HEK293 (cell line): ENCODE results near the gene SREBF1.

Experiments used
- CTCF ChIA-PET: fragments of 350-600 bp; formaldehyde crosslinking; extraction: SDS; loops from one replicate; lab custom pipeline; 2021; ENCODE audit warnings: antibody characterized with exemption; lab: Yijun Ruan, JAX
- POLR2A ChIA-PET: fragments of 300-600 bp; formaldehyde crosslinking; extraction: SDS; loops from one replicate; lab custom pipeline; 2020; ENCODE audit warnings: antibody characterized with exemption, inconsistent platforms; lab: Yijun Ruan, JAX
- H3K27ac ChIP-seq: fragments of 200-500 bp; sonication (Bioruptor generic); 2 replicates; pipeline ENCODE4 v1.5.1; 2014; ENCODE audit warnings: low read depth, low read length, control low read depth, inconsistent platforms; ENCODE audit errors: extremely low read depth
- H3K36me3 ChIP-seq, 2 experiments: fragments of 200-500 bp in 1 of 2; sonication (Bioruptor generic) in 1 of 2; 1 replicate in 1 of 2; 2 replicates in 1 of 2; pipeline ENCODE4 v1.5.1; 2014 to 2017; ENCODE audit warnings: inconsistent platforms in 2 of 2, low read length in 2 of 2; ENCODE audit not compliant: control insufficient read depth in 2 of 2, insufficient read depth in 1 of 2
- H3K4me1 ChIP-seq: fragments of 200-500 bp; sonication (Bioruptor generic); 2 replicates; pipeline ENCODE4 v1.5.1; 2014; ENCODE audit warnings: mild to moderate bottlenecking, low read length, inconsistent platforms; ENCODE audit not compliant: control insufficient read depth, insufficient read depth
- H3K4me3 ChIP-seq: 2 replicates; pipeline ENCODE4 v1.5.1; 2011; ENCODE audit warnings: low read depth, mild to moderate bottlenecking, control low read depth, low read length, moderate library complexity
- H3K9me3 ChIP-seq: fragments of 200-500 bp; sonication (Bioruptor generic); 2 replicates; pipeline ENCODE4 v1.5.1; 2014; ENCODE audit warnings: low read depth, low read length, inconsistent platforms; ENCODE audit not compliant: control insufficient read depth, insufficient read depth
- GLIS2 ChIP-seq: fragments of 450-650 bp; formaldehyde crosslinking; IDR thresholded peaks from 2 replicates; pipeline ENCODE4 v1.5.1; 2016; ENCODE audit warnings: missing biosample characterization, missing genetic modification characterization
- HIC1 ChIP-seq: fragments of 450-650 bp; formaldehyde crosslinking; IDR thresholded peaks from 2 replicates; pipeline ENCODE4 v1.5.1; 2016; ENCODE audit warnings: missing biosample characterization, missing genetic modification characterization
- HOXA7 ChIP-seq: sonication (generic); formaldehyde crosslinking; IDR thresholded peaks from 2 replicates; pipeline ENCODE4 v1.8.1; 2022; ENCODE audit warnings: missing genetic modification reagents, borderline replicate concordance
- KLF1 ChIP-seq: fragments of 450-650 bp; formaldehyde crosslinking; IDR thresholded peaks from 2 replicates; pipeline ENCODE4 v1.5.1; 2016; ENCODE audit warnings: missing biosample characterization, missing genetic modification characterization
- MZF1 ChIP-seq: fragments of 450-650 bp; formaldehyde crosslinking; IDR thresholded peaks from 2 replicates; pipeline ENCODE4 v1.5.1; 2017; ENCODE audit warnings: missing biosample characterization, missing genetic modification characterization, borderline replicate concordance
- WT1 ChIP-seq: fragments of 450-650 bp; formaldehyde crosslinking; IDR thresholded peaks from 2 replicates; pipeline ENCODE4 v1.5.1; 2016; ENCODE audit warnings: missing biosample characterization, missing genetic modification characterization
- ZBTB17 ChIP-seq: fragments of 450-650 bp; formaldehyde crosslinking; IDR thresholded peaks from 2 replicates; pipeline ENCODE4 v1.5.1; 2016; ENCODE audit warnings: missing biosample characterization, missing genetic modification characterization
- ZFP41 ChIP-seq: fragments of 450-650 bp; formaldehyde crosslinking; IDR thresholded peaks from 2 replicates; pipeline ENCODE4 v1.5.1; 2016; ENCODE audit warnings: missing biosample characterization, missing genetic modification characterization, borderline replicate concordance
- ZNF10 ChIP-seq: fragments of 450-650 bp; formaldehyde crosslinking; IDR thresholded peaks from 2 replicates; pipeline ENCODE4 v1.5.1; 2017; ENCODE audit warnings: missing biosample characterization, missing genetic modification characterization
- ZNF175 ChIP-seq: fragments of 450-650 bp; formaldehyde crosslinking; IDR thresholded peaks from 2 replicates; pipeline ENCODE4 v1.5.1; 2016; ENCODE audit warnings: missing biosample characterization, missing genetic modification characterization
- ZNF19 ChIP-seq: fragments of 450-650 bp; formaldehyde crosslinking; IDR thresholded peaks from 2 replicates; pipeline ENCODE4; 2016; ENCODE audit warnings: missing biosample characterization, missing genetic modification characterization, low read depth
- ZNF214 ChIP-seq: fragments of 450-650 bp; formaldehyde crosslinking; IDR thresholded peaks from 2 replicates; pipeline ENCODE4 v1.5.1; 2017; ENCODE audit warnings: missing biosample characterization, mild to moderate bottlenecking, missing genetic modification characterization, borderline replicate concordance
- ZNF221 ChIP-seq: fragments of 450-650 bp; formaldehyde crosslinking; IDR thresholded peaks from 2 replicates; pipeline ENCODE4 v1.5.1; 2017; ENCODE audit warnings: missing biosample characterization, missing genetic modification characterization, borderline replicate concordance
- ZNF24 ChIP-seq: fragments of 450-650 bp; formaldehyde crosslinking; IDR thresholded peaks from 2 replicates; pipeline ENCODE4 v1.5.1; 2016; ENCODE audit warnings: missing biosample characterization, missing genetic modification characterization
- ZNF248 ChIP-seq: fragments of 450-650 bp; formaldehyde crosslinking; IDR thresholded peaks from 2 replicates; pipeline ENCODE4 v1.5.1; 2017; ENCODE audit warnings: missing biosample characterization, missing genetic modification characterization
- ZNF266 ChIP-seq: fragments of 450-650 bp; formaldehyde crosslinking; IDR thresholded peaks from 2 replicates; pipeline ENCODE4 v1.5.1; 2016; ENCODE audit warnings: missing biosample characterization, missing genetic modification characterization, low read depth
- ZNF302 ChIP-seq: fragments of 450-650 bp; formaldehyde crosslinking; IDR thresholded peaks from 2 replicates; pipeline ENCODE4 v1.5.1; 2016; ENCODE audit warnings: missing biosample characterization, missing genetic modification characterization, low read depth
- ZNF366 ChIP-seq: fragments of 450-650 bp; formaldehyde crosslinking; conservative IDR thresholded peaks from 2 replicates; pipeline ENCODE4 v1.5.1; 2016; ENCODE audit warnings: missing biosample characterization, missing genetic modification characterization
- ZNF391 ChIP-seq: fragments of 450-650 bp; formaldehyde crosslinking; IDR thresholded peaks from 2 replicates; pipeline ENCODE4 v1.5.1; 2016; ENCODE audit warnings: low read depth, missing biosample characterization, missing genetic modification characterization, borderline replicate concordance
- ZNF404 ChIP-seq: fragments of 450-650 bp; formaldehyde crosslinking; IDR thresholded peaks from 2 replicates; pipeline ENCODE4 v1.5.1; 2017; ENCODE audit warnings: missing biosample characterization, missing genetic modification characterization
- ZNF423 ChIP-seq: fragments of 450-650 bp; formaldehyde crosslinking; IDR thresholded peaks from 2 replicates; pipeline ENCODE4 v1.5.1; 2016; ENCODE audit warnings: missing biosample characterization, missing genetic modification characterization
- ZNF501 ChIP-seq: fragments of 450-650 bp; formaldehyde crosslinking; IDR thresholded peaks from 2 replicates; pipeline ENCODE4 v1.5.1; 2016; ENCODE audit warnings: missing biosample characterization, missing genetic modification characterization
- ZNF530 ChIP-seq: fragments of 450-650 bp; formaldehyde crosslinking; IDR thresholded peaks from 2 replicates; pipeline ENCODE4 v1.5.1; 2016; ENCODE audit warnings: low read depth, missing biosample characterization, missing genetic modification characterization
- ZNF600 ChIP-seq: fragments of 450-650 bp; formaldehyde crosslinking; IDR thresholded peaks from 2 replicates; pipeline ENCODE4 v1.5.1; 2016; ENCODE audit warnings: missing biosample characterization, missing genetic modification characterization
- ZNF629 ChIP-seq: fragments of 450-650 bp; formaldehyde crosslinking; IDR thresholded peaks from 2 replicates; pipeline ENCODE4 v1.5.1; 2017; ENCODE audit warnings: missing biosample characterization, missing genetic modification characterization
- ZNF658 ChIP-seq: fragments of 450-650 bp; formaldehyde crosslinking; IDR thresholded peaks from 2 replicates; pipeline ENCODE4; 2016; ENCODE audit warnings: missing biosample characterization, missing genetic modification characterization
- ZNF677 ChIP-seq: fragments of 450-650 bp; IDR thresholded peaks from 2 replicates; pipeline ENCODE4 v1.5.0; 2018; ENCODE audit warnings: missing biosample characterization, mild to moderate bottlenecking, missing genetic modification characterization, moderate library complexity
- ZNF704 ChIP-seq: fragments of 450-650 bp; formaldehyde crosslinking; IDR thresholded peaks from 2 replicates; pipeline ENCODE4 v1.5.1; 2016; ENCODE audit warnings: missing biosample characterization, missing genetic modification characterization
- ZNF776 ChIP-seq: fragments of 450-650 bp; formaldehyde crosslinking; IDR thresholded peaks from 2 replicates; pipeline ENCODE4 v1.5.0; 2017; ENCODE audit warnings: missing biosample characterization, missing genetic modification characterization, borderline replicate concordance
- ZSCAN4 ChIP-seq: fragments of 450-650 bp; formaldehyde crosslinking; IDR thresholded peaks from 2 replicates; pipeline ENCODE4 v1.5.1; 2017; ENCODE audit warnings: missing biosample characterization, missing genetic modification characterization
- ZSCAN5A ChIP-seq: fragments of 450-650 bp; formaldehyde crosslinking; IDR thresholded peaks from 2 replicates; pipeline ENCODE4 v1.5.1; 2016; ENCODE audit warnings: missing biosample characterization, missing genetic modification characterization
- ZXDB ChIP-seq: fragments of 450-650 bp; formaldehyde crosslinking; IDR thresholded peaks from 2 replicates; pipeline ENCODE4 v1.5.1; 2016; ENCODE audit warnings: missing biosample characterization, missing genetic modification characterization

The SREBF1 gene

GRCh38 chr17:17785407-17785806 lies 51.4 kb downstream of the SREBF1 start (continued):
- peak; percentile 26; the same call in 1 of the 2 replicates for TF ChIP-seq GLIS2 (tag by site-specific recombination)
- TF ChIP-seq ZNF248: no peak
- no peak for TF ChIP-seq ZNF658
- TF ChIP-seq ZNF677 (tag by site-specific recombination): no peak
- no peak for TF ChIP-seq ZFP41
- no peak for TF ChIP-seq ZNF214
- no peak for TF ChIP-seq ZSCAN5A (tag by site-specific recombination)
- TF ChIP-seq ZNF366 (tag by site-specific recombination): no peak
- TF ChIP-seq ZNF391 (tag by site-specific recombination): no peak
- TF ChIP-seq ZNF704: no peak
- 0 out of 2 replicates have a peak, but pooled peaks have one; percentile 19 for TF ChIP-seq ZBTB17
- TF ChIP-seq, all 188 proteins: peak for 3

- H3K4me3 ChIP-seq: no peak overlapping the region
- H3K27ac ChIP-seq: peak overlapping the region; percentile 97; the same call in 1 of the 2 replicates
- no peaks in the 10 kb centered on the region for H3K9me3 ChIP-seq
- CTCF ChIA-PET: interaction anchor here (0.7 to 2.4 kb wide), 10 partner anchors 10 to 500 kb away, joined by 3 to 6 read pairs (median 3); no protein-coding TSS in a partner anchor
- no peaks in the 10 kb centered on the region for H3K36me3 ChIP-seq
- peaks cover 39% of the 10 kb centered on the region for H3K4me1 ChIP-seq
- POLR2A ChIA-PET: interaction anchor here (0.6 to 1.5 kb wide), 7 partner anchors 10 to 289 kb away, joined by 3 to 7 read pairs (median 4); partner anchors contain the start of genes DRC3, RASD1, SREBF1 and TOM1L2
- no peak for TF ChIP-seq ZNF221 (tag by site-specific recombination)
- peak; percentile 64; the same call in 1 of the 2 replicates for TF ChIP-seq ZNF423 (tag by site-specific recombination)
- no peak for TF ChIP-seq ZNF404 (tag by site-specific recombination)
- no peak for TF ChIP-seq HOXA7 (CRISPR knock-in tag)
- no peak for TF ChIP-seq HIC1 (tag by site-specific recombination)
- TF ChIP-seq ZNF248: no peak
- TF ChIP-seq ZNF776 (tag by site-specific recombination): no peak
- no peak for TF ChIP-seq ZNF629 (tag by site-specific recombination)
- peak; percentile 54 for TF ChIP-seq GLIS2 (tag by site-specific recombination)
- TF ChIP-seq ZBTB17: no peak
- TF ChIP-seq KLF1 (tag by site-specific recombination): no peak
- TF ChIP-seq ZNF600: no peak
- no peak for TF ChIP-seq ZNF266 (tag by site-specific recombination)
- no peak for TF ChIP-seq ZNF24 (tag by site-specific recombination)
- TF ChIP-seq ZNF302 (tag by site-specific recombination): no peak
- no peak for TF ChIP-seq MZF1
- TF ChIP-seq ZNF501: no peak
- no peak for TF ChIP-seq ZSCAN4 (tag by site-specific recombination)
- TF ChIP-seq WT1 (tag by site-specific recombination): no peak
- TF ChIP-seq ZNF10: no peak
- TF ChIP-seq ZNF530 (tag by site-specific recombination): no peak
- no peak for TF ChIP-seq ZNF175 (tag by site-specific recombination)
- no peak for TF ChIP-seq ZNF19 (tag by site-specific recombination)
- no peak for TF ChIP-seq ZXDB (tag by site-specific recombination)
Measured at GRCh38 chr17:17784657-17785267, 52.0 kb downstream of the SREBF1 start.
